GM20431 (cell line): ENCODE data around the gene NEK3.
"Not testable (repeated sequence)": the region's sequence is repeated elsewhere in the genome, so short reads cannot be mapped to it uniquely, and the experiment has no call there.

Source experiments
- in situ Hi-C: fragments of 300-500 bp; cut with MseI, MboI; formaldehyde crosslinking; loops from one replicate; pipeline ENCODE4 v1.15.0; 2020; ENCODE audit warnings: low sequenced_read_pairs; ENCODE audit not compliant: unreplicated experiment

The NEK3 gene

GRCh38 chr13:52127783-52128702, 31.4 kb downstream of the NEK3 start:
- in situ Hi-C loops = no loop called here

GRCh38 chr13:52127378-52127777, 32.0 kb downstream of the NEK3 start:
- in situ Hi-C loops = no loop called here

GRCh38 chr13:52125547-52125946, 33.9 kb downstream of the NEK3 start:
- in situ Hi-C loops = no loop called here

- in situ Hi-C loops = no loop called here
These were observed 40.8 kb downstream of the NEK3 start for GRCh38 chr13:52118595-52118994.

- in situ Hi-C loops = no loop called here
These were observed 41.3 kb downstream of the NEK3 start for GRCh38 chr13:52118095-52118494.

GRCh38 chr13:52112591-52112990, 46.8 kb downstream of the NEK3 start:
- in situ Hi-C loops = no loop called here

- in situ Hi-C loops = no loop called here
These were observed 50.2 kb downstream of the NEK3 start for GRCh38 chr13:52109116-52109670.

GRCh38 chr13:52105841-52106240, 53.6 kb downstream of the NEK3 start:
- in situ Hi-C loops = no loop called here

GRCh38 chr13:52104624-52105023, 54.8 kb downstream of the NEK3 start:
- in situ Hi-C loops = no loop called here

GRCh38 chr13:52103386-52103785, 56.0 kb downstream of the NEK3 start:
- in situ Hi-C loops = no loop called here

GRCh38 chr13:52102423-52102822, 57.0 kb downstream of the NEK3 start:
- in situ Hi-C loops = not testable (repeated sequence)

- in situ Hi-C loops = no loop called here
These were observed 62.2 kb downstream of the NEK3 start for GRCh38 chr13:52097197-52097596.

GRCh38 chr13:52096748-52097147, 62.6 kb downstream of the NEK3 start:
- in situ Hi-C loops = no loop called here

GRCh38 chr13:52096062-52096461, 63.3 kb downstream of the NEK3 start:
- in situ Hi-C loops = no loop called here

- in situ Hi-C loops = no loop called here
These were observed 67.3 kb downstream of the NEK3 start for GRCh38 chr13:52092087-52092486.

- in situ Hi-C loops = no loop called here
These were observed 67.9 kb downstream of the NEK3 start for GRCh38 chr13:52091473-52091872.

- in situ Hi-C loops = no loop called here
These were observed 74.0 kb downstream of the NEK3 start for GRCh38 chr13:52085421-52085820.

- in situ Hi-C loops = not testable (repeated sequence)
These were observed 74.4 kb downstream of the NEK3 start for GRCh38 chr13:52084981-52085380.
